K562 (cell line): ENCODE data around the gene C8A.

Source experiments
- CTCF ChIP-seq, 3 experiments: IDR thresholded peaks in 2 of 3; conservative IDR thresholded peaks in 1 of 3; 2 replicates each; pipeline ENCODE4 v1.5.1; 2011 to 2012; ENCODE audit warnings: low read length in 3 of 3, mild to moderate bottlenecking in 3 of 3, control low read depth in 2 of 3, improper control_type of control experiment in 1 of 3, inconsistent platforms in 1 of 3, low read depth in 1 of 3, mixed read lengths in 1 of 3, moderate library complexity in 1 of 3; ENCODE audit not compliant: insufficient read depth in 2 of 3
- SIN3B ChIP-seq: fragments of 450-650 bp; IDR thresholded peaks from 2 replicates; pipeline ENCODE4 v1.6.1; 2017; ENCODE audit warnings: low read depth, mild to moderate bottlenecking, moderate library complexity
- TAF1 ChIP-seq: IDR thresholded peaks from 2 replicates; pipeline ENCODE4 v1.6.1; 2011; ENCODE audit warnings: mild to moderate bottlenecking, low read length, moderate library complexity; ENCODE audit not compliant: insufficient read depth, control insufficient read depth, severe bottlenecking; ENCODE audit errors: extremely low read depth
- ZBTB2 ChIP-seq: fragments of 450-650 bp; IDR thresholded peaks from 2 replicates; pipeline ENCODE4 v1.6.1; 2016; ENCODE audit warnings: antibody characterized with exemption
- ZNF239 ChIP-seq: fragments of 250-450 bp; sonication (Bioruptor Pico); IDR thresholded peaks from 2 replicates; pipeline ENCODE4 v1.4.0; 2020; ENCODE audit warnings: mild to moderate bottlenecking
- ZNF398 ChIP-seq: fragments of 250-450 bp; sonication (Bioruptor Pico); IDR thresholded peaks from 2 replicates; pipeline ENCODE4 v1.8.0; 2021; ENCODE audit warnings: moderate library complexity, mild to moderate bottlenecking, inconsistent platforms
- TF ChIP-seq, protein P1 (sequence below): sonication (generic); formaldehyde crosslinking; IDR thresholded peaks from 2 replicates; pipeline ENCODE4 v1.8.0; 2023; ENCODE audit warnings: mild to moderate bottlenecking, missing genetic modification reagents

GRCh38 chr1:56890229-56890628 lies 35.6 kb downstream of the C8A start:
- no peak for TF ChIP-seq ZNF398 (CRISPR knock-in tag)
- TF ChIP-seq ZBTB2, result no peak
- TF ChIP-seq ZNF239, result no peak
- no peak for TF ChIP-seq TAF1
- no peak for TF ChIP-seq SIN3B
- TF ChIP-seq CTCF (IDR thresholded peaks at IDR 0.05 in 2 of 3, conservative IDR thresholded peaks at IDR 0.05 in 1 of 3; ENCODE audit: insufficient read depth in 2 of 3, low read depth in 1 of 3, low read length in 3 of 3), result no peak
- TF ChIP-seq, protein P1, sequence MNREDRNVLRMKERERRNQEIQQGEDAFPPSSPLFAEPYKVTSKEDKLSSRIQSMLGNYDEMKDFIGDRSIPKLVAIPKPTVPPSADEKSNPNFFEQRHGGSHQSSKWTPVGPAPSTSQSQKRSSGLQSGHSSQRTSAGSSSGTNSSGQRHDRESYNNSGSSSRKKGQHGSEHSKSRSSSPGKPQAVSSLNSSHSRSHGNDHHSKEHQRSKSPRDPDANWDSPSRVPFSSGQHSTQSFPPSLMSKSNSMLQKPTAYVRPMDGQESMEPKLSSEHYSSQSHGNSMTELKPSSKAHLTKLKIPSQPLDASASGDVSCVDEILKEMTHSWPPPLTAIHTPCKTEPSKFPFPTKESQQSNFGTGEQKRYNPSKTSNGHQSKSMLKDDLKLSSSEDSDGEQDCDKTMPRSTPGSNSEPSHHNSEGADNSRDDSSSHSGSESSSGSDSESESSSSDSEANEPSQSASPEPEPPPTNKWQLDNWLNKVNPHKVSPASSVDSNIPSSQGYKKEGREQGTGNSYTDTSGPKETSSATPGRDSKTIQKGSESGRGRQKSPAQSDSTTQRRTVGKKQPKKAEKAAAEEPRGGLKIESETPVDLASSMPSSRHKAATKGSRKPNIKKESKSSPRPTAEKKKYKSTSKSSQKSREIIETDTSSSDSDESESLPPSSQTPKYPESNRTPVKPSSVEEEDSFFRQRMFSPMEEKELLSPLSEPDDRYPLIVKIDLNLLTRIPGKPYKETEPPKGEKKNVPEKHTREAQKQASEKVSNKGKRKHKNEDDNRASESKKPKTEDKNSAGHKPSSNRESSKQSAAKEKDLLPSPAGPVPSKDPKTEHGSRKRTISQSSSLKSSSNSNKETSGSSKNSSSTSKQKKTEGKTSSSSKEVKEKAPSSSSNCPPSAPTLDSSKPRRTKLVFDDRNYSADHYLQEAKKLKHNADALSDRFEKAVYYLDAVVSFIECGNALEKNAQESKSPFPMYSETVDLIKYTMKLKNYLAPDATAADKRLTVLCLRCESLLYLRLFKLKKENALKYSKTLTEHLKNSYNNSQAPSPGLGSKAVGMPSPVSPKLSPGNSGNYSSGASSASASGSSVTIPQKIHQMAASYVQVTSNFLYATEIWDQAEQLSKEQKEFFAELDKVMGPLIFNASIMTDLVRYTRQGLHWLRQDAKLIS (CRISPR knock-in tag), result no peak
